GM18505 (cell line): Measurements from ENCODE around the gene MGA.

Experiments used
- ATAC-seq: cut with Tn5 transposase; IDR thresholded peaks from one replicate; pipeline ENCODE4 v1.9.1; 2021; ENCODE audit not compliant: unreplicated experiment
- POLR2A ChIP-seq: IDR thresholded peaks from 4 replicates; pipeline ENCODE4 v1.6.1; 2011; ENCODE audit warnings: borderline replicate concordance; ENCODE audit not compliant: insufficient read depth, insufficient read length; ENCODE audit errors: extremely low read depth

Gene MGA

GRCh38 chr15:41799488-41799805, 139.2 kb downstream of the MGA start:
- no peak for TF ChIP-seq POLR2A
- no peak for ATAC-seq

- TF ChIP-seq POLR2A = no peak
- ATAC-seq = no peak
These were observed 141.0 kb downstream of the MGA start for GRCh38 chr15:41801185-41801584.

DNA sequence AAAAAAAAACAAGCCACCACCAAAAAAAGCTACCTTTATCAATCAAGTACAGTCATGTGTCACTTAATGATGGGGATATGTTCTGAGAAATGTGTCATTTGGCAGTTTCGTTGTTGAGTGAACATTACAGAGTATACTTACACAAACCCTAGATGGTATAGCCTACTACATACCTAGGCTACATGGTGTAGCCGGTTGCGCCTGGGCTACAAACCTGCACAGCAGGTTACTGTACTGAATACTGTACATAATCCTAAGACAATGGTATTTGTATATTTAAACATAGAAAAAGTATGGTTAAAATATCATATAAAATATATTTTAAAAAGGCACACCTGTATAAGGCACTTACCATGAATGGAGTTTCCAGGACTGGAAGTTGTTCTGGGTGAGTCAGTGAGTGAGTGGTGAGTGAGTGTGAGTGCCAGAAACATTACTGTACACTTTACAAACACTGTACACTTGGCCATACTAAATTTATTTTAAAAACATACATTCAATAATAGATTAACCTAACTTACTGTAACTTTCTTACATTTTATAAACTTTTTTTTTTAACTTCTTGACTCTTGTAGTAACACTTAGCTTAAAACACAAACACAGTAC, 141.7 kb downstream of the MGA start:
- TF ChIP-seq POLR2A = no peak
- ATAC-seq = no peak

GRCh38 chr15:41804361-41804760, 144.2 kb downstream of the MGA start:
- no peak for TF ChIP-seq POLR2A
- no peak for ATAC-seq

GRCh38 chr15:41804916-41805666, 144.9 kb downstream of the MGA start:
- no peak for ATAC-seq

DNA sequence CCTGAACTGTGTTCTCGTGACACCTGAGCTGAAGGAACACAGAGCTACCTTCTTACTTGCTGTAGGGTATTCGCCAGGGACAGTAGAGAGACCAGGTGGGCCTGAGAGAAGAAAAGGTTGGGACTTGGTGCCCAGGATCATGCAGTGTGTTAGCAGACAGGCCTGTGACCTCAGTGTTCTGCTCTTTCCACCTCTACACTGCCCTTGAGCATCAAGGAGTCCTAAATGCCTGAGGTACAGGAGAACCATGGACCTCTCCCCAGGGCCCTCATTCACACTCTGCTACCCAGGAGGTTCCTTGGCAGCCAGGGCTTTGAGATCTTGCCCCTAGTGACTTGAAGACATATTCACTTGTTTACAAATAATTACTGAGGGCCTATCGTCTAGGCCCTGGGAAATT, 145.5 kb downstream of the MGA start:
- no peak for ATAC-seq
- no peak for TF ChIP-seq POLR2A

More at GRCh38 chr15:41804916-41805666, 144.9 kb downstream of the MGA start:
- TF ChIP-seq POLR2A = no peak

- ATAC-seq = no peak
- TF ChIP-seq POLR2A = no peak
These were observed 146.3 kb downstream of the MGA start for GRCh38 chr15:41806291-41807181.

DNA sequence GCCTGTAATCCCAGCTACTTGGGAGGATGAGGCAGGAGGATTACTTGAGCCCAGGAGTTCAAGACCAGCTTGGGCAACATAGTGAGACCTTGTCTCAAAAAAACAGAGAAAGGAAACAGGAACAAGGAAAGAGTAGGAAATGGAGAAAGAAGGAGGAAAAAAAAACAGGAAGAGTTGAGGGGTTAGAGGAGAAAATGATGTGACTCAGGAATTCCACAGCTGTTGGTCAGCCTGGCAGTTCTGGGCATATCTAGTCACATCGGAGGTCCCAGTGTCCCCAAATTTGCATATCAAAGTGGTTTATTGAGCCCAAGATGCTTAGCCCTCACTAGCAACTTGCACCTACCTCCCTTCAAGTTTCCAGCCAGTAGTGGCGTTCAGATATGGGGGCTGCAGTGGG, 148.9 kb downstream of the MGA start:
- no peak for ATAC-seq
- no peak for TF ChIP-seq POLR2A

- no peak for TF ChIP-seq POLR2A
- no peak for ATAC-seq
These were observed 149.5 kb downstream of the MGA start for GRCh38 chr15:41809526-41810220.

DNA sequence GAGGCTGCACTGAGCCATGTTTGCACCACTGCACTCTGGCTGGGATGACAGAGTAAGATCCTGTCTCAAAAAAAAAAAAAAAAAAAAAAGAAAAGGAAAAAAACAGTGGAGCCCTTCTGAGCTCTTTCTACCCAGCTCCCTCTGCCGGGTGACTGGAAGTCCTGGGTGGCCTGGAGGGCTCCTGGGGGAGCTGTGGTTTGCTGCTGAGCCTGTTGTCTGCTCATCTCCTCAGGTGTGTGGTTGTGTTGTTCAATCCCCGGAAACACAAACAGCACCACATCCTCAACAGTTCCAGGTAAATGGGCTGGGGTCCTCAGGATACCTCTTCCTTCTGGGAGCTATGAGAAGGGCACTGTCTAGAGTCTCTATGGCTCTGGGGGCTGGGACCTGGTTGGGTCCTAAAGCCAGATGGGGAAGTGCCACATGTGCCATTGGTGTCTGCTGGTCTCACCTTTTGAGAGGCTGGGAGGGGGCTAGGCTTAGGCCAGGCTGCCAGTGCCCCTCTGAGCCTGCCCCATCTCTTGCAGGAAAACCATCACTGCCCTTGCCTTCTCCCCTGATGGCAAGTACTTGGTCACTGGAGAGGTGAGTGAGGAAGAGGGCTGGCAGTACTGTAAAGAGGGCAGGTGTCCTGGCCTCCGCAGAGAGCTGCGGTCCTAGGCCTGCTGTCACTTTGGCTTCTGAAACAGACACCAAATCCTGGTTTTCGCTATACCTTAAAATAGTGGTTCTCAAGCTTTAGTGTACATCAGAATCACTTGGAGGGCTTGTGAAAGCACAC, 150.6 kb downstream of the MGA start:
- no peak for ATAC-seq

GRCh38 chr15:41811432-41812195, 151.4 kb downstream of the MGA start:
- TF ChIP-seq POLR2A = no peak
- no peak for ATAC-seq

More for the DNA sequence above, 150.6 kb downstream of the MGA start:
- TF ChIP-seq POLR2A = no peak

DNA sequence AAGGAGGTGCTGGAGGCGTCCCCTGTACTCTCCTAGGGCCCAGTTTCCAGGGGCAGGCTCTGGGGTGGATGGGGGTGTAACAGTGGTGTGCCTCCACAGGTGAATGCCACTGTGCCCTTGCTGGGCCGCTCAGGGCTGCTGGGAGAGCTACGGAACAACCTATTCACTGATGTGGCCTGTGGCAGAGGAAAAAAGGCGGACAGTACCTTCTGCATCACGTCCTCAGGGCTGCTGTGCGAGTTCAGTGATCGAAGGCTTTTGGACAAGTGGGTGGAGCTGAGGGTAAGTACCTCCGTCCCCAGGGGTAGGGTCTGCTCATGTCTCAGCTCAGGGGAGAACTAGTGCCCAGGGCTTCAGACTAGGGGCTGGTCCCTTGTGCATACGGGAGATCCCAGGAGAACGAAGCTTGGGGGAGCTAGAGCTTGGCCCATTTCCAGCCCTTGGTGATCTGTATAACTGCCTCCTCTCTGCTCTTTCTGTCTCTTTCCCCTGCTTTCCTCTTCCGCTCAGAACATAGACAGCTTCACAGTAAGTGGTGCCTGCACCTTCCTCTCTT, 152.7 kb downstream of the MGA start:
- TF ChIP-seq POLR2A = no peak
- ATAC-seq = no peak

GRCh38 chr15:41813426-41813825, 153.2 kb downstream of the MGA start:
- ATAC-seq = no peak

More at GRCh38 chr15:41813426-41813825, 153.2 kb downstream of the MGA start:
- no peak for TF ChIP-seq POLR2A
